A673 (cell line): ENCODE measurements around the gene NES. TPM values are rescaled to one million over a fixed set of nuclear protein-coding genes. Genes with fewer than 3 reads are reported as not detected.

Experiments
- BruUV-seq: library from RNA; stranded (reverse); fragments of 400-500 nt; replicated peaks from 2 replicates; lab custom pipeline; 2021; lab: Mats Ljungman, UMichigan
- CTCF ChIA-PET: fragments of 300-600 bp; sonication (Branson Sonifier 250); formaldehyde crosslinking; loops from one replicate; lab custom pipeline; 2022; ENCODE audit warnings: antibody characterized with exemption; lab: Charles Lee
- POLR2A ChIA-PET: fragments of 300-600 bp; sonication (Branson Sonifier 250); formaldehyde crosslinking; loops from one replicate; lab custom pipeline; 2022; ENCODE audit warnings: antibody characterized with exemption; ENCODE audit not compliant: low non-redundant PET; lab: Charles Lee
- DNase-seq: peaks from one replicate; pipeline ENCODE4 v3.0.0-alpha.2; 2015; ENCODE audit warnings: low spot score
- H3K27ac ChIP-seq: fragments of 200-600 bp; sonication (generic); 2 replicates; pipeline ENCODE4 v1.5.1; 2016; ENCODE audit warnings: mixed run types, low read depth, mild to moderate bottlenecking, mixed read lengths, antibody characterized with exemption, low read length; ENCODE audit not compliant: poor library complexity, severe bottlenecking
- H3K27me3 ChIP-seq: fragments of 200-600 bp; sonication (generic); replicated peaks from 2 replicates; pipeline ENCODE4 v1.6.1; 2017; ENCODE audit warnings: mixed run types, low read depth, mild to moderate bottlenecking, mixed read lengths, antibody characterized with exemption, low read length; ENCODE audit not compliant: insufficient read depth, poor library complexity
- H3K36me3 ChIP-seq: fragments of 200-600 bp; sonication (generic); 2 replicates; pipeline ENCODE4 v1.6.1; 2016; ENCODE audit warnings: mixed run types, mild to moderate bottlenecking, mixed read lengths, antibody characterized with exemption, low read length; ENCODE audit not compliant: insufficient read depth, poor library complexity, severe bottlenecking
- H3K4me1 ChIP-seq: fragments of 200-600 bp; sonication (generic); 2 replicates; pipeline ENCODE4 v1.6.1; 2017; ENCODE audit warnings: mixed run types, mild to moderate bottlenecking, mixed read lengths, antibody characterized with exemption, low read length; ENCODE audit not compliant: insufficient read depth, poor library complexity, severe bottlenecking
- H3K4me3 ChIP-seq: fragments of 200-600 bp; sonication (generic); 2 replicates; pipeline ENCODE4 v1.5.1; 2016; ENCODE audit warnings: low read depth, mixed run types, mild to moderate bottlenecking, mixed read lengths, low read length; ENCODE audit not compliant: poor library complexity, severe bottlenecking
- H3K9me3 ChIP-seq: fragments of 200-600 bp; sonication (generic); 2 replicates; pipeline ENCODE4 v1.6.1; 2016; ENCODE audit warnings: mixed run types, low read depth, mild to moderate bottlenecking, mixed read lengths, antibody characterized with exemption, low read length; ENCODE audit not compliant: poor library complexity, severe bottlenecking
- EZH2 ChIP-seq: fragments of 200-600 bp; sonication (generic); IDR thresholded peaks from 2 replicates; pipeline ENCODE4 v1.6.1; 2017; ENCODE audit warnings: borderline replicate concordance, low read depth, mild to moderate bottlenecking, mixed read lengths, antibody characterized with exemption, low read length; ENCODE audit not compliant: poor library complexity, severe bottlenecking
- intact Hi-C: fragments of 100-400 bp; cut with micrococcal nuclease; formaldehyde crosslinking; loops from one replicate; pipeline ENCODE4 v1.10.0; 2022; ENCODE audit not compliant: unreplicated experiment
- total RNA-seq: library from RNA; stranded (reverse); gene quantifications from 2 replicates; pipeline ENCODE4 v1.2.3, GENCODE V29; 2021
- TF ChIP-seq, protein P1 (sequence below): fragments of 300-800, 200-600 bp; sonication (generic); conservative IDR thresholded peaks from 2 replicates; pipeline ENCODE4 v1.5.1; 2017; ENCODE audit warnings: low read depth, mild to moderate bottlenecking, antibody characterized with exemption, low read length, moderate library complexity, mixed read lengths

Gene NES
- total RNA-seq, 1 experiment from 2014 or later, result 8.7 TPM

DNA sequence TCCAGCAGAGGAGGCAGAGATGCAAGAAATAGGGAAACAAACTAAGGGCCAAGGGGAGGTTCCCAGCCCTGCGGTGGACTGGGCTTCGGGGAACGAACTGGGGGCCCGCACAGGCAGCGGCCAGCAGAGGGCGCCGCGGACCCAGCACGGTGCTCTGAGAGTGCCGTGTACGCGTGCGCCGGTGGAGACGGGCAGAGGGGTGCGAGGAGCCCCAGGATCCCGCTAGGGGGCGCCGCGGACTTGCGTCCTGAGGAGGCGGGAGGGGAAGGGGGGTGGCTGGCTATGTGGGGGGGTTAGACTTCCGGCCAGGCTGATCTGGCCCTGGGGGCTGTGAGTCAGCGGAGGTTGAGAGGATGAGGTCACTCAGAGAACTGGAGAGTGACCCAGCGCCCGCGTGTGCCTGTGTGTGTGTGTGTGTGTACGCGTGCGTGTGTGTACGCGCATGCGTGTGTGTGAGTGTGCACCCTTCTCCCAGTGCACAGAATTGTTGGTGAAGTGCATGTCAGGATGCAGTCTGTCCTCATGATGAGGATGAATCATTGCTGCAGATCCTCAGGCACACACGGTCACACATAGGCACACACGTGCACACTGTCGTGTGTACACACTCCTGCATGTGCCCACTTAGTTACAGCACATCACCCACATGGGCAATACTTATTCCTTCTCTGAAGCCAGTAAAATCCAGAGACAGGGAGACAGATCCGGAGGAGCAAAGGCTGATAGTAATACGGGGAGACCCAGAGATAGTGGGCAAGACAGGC lies 17.0 kb downstream of the NES start:
- no peak for TF ChIP-seq EZH2
- TF ChIP-seq, protein P1, sequence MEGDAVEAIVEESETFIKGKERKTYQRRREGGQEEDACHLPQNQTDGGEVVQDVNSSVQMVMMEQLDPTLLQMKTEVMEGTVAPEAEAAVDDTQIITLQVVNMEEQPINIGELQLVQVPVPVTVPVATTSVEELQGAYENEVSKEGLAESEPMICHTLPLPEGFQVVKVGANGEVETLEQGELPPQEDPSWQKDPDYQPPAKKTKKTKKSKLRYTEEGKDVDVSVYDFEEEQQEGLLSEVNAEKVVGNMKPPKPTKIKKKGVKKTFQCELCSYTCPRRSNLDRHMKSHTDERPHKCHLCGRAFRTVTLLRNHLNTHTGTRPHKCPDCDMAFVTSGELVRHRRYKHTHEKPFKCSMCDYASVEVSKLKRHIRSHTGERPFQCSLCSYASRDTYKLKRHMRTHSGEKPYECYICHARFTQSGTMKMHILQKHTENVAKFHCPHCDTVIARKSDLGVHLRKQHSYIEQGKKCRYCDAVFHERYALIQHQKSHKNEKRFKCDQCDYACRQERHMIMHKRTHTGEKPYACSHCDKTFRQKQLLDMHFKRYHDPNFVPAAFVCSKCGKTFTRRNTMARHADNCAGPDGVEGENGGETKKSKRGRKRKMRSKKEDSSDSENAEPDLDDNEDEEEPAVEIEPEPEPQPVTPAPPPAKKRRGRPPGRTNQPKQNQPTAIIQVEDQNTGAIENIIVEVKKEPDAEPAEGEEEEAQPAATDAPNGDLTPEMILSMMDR, result peak; percentile 100
- intact Hi-C loops, result loop anchor here (2.0 kb wide), 1 partner anchor 17 kb away; the partner anchor contains the start of gene NES
- H3K9me3 ChIP-seq, result no peaks in the 10 kb centered on the region
- ChIA-PET POLR2A (interaction anchor here (0.6 kb wide), 1 partner anchor 17 kb away, joined by 7 read pairs; no protein-coding TSS in a partner anchor), CTCF (interaction anchor here (0.6 to 1.6 kb wide), 7 partner anchors 17 to 46 kb away, joined by 3 to 5 read pairs (median 3); partner anchors contain the start of gene NES)
- no peak overlapping the region for H3K27ac ChIP-seq
- H3K4me1 ChIP-seq, result peaks cover 53% of the 10 kb centered on the region
- H3K36me3 ChIP-seq, result no peaks in the 10 kb centered on the region
- H3K4me3 ChIP-seq, result no peak overlapping the region
- no TSS peak for BruUV-seq
- H3K27me3 ChIP-seq, result peaks cover 22% of the 10 kb centered on the region
- DNase-seq, result peak; percentile 96

DNA sequence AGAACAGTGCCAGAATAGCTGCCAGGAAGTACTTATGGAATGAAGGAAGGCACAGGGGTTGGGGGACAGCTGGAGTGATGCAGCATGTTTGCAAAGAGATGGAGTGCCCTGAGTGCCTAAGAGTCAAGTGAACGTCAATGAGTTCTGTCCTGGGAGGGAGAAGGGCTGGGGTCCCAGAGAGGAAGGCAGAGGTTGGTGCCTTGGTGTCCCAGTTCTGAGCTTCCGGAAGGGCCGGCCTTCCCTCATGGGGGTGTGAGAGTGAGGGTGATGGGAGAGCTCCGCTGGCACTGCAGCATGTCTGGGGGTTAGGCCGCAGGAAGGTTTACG lies 17.6 kb downstream of the NES start:
- Histone ChIP-seq H3K36me3 (no peaks in the 10 kb centered on the region), H3K4me3 (no peak overlapping the region), H3K9me3 (no peaks in the 10 kb centered on the region), H3K27ac (no peak overlapping the region), H3K27me3 (peaks cover 28% of the 10 kb centered on the region), H3K4me1 (peaks cover 53% of the 10 kb centered on the region)
- no peak for TF ChIP-seq EZH2
- TF ChIP-seq, protein P1, result no peak
- POLR2A ChIA-PET, result no interaction called here
- intact Hi-C loops, result no loop called here
- CTCF ChIA-PET, result interaction anchor here (0.6 to 1.2 kb wide), 7 partner anchors 17 to 47 kb away, joined by 3 to 5 read pairs (median 3); partner anchors contain the start of gene NES
- no TSS peak for BruUV-seq
- DNase-seq, result no peak

DNA sequence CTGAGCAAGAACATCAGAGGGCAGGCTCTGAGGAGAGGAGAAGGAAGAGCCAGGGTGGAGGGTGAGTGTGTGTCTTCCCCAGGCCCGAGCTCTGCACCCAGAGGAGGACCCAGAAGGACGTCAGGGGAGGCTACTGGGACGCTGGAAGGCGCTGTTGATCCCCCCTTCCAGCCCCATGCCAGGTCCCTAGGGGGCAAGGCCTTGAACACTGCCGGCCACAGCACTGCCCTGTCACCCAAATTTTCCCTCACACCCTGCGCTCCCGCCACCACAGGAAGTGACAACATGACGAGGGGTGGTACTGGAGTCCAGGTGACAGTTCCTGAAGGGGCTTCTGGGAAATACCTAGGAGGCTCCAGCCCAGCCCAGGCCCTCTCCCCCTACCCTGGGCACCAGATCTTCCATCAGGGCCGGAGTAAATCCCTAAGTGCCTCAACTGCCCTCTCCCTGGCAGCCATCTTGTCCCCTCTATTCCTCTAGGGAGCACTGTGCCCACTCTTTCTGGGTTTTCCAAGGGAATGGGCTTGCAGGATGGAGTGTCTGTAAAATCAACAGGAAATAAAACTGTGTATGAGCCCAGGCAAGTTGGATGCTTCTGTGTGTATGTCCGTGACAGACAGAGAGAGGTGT lies 18.1 kb downstream of the NES start:
- Histone ChIP-seq H3K27ac (no peak overlapping the region), H3K4me1 (peaks cover 48% of the 10 kb centered on the region)
- intact Hi-C loops, result no loop called here

More for the DNA sequence above, 18.1 kb downstream of the NES start:
- Histone ChIP-seq H3K9me3 (no peaks in the 10 kb centered on the region), H3K27me3 (peaks cover 33% of the 10 kb centered on the region), H3K36me3 (no peaks in the 10 kb centered on the region), H3K4me3 (no peak overlapping the region)
- ChIA-PET POLR2A (no interaction called here), CTCF (interaction anchor here (0.6 to 1.2 kb wide), 7 partner anchors 18 to 47 kb away, joined by 3 to 5 read pairs (median 3); partner anchors contain the start of gene NES)
- TF ChIP-seq EZH2, result no peak
- TF ChIP-seq, protein P1, result no peak
- DNase-seq, result no peak
- BruUV-seq, result no TSS peak
